GM12801 (cell line): ENCODE measurements around the gene RAB17.

Source experiments
- TF ChIP-seq, protein P1 (sequence below): IDR thresholded peaks from one replicate; pipeline ENCODE4 v1.5.1; 2011; ENCODE audit warnings: control low read depth; ENCODE audit not compliant: insufficient read length; ENCODE audit errors: extremely low read depth

The RAB17 gene

DNA sequence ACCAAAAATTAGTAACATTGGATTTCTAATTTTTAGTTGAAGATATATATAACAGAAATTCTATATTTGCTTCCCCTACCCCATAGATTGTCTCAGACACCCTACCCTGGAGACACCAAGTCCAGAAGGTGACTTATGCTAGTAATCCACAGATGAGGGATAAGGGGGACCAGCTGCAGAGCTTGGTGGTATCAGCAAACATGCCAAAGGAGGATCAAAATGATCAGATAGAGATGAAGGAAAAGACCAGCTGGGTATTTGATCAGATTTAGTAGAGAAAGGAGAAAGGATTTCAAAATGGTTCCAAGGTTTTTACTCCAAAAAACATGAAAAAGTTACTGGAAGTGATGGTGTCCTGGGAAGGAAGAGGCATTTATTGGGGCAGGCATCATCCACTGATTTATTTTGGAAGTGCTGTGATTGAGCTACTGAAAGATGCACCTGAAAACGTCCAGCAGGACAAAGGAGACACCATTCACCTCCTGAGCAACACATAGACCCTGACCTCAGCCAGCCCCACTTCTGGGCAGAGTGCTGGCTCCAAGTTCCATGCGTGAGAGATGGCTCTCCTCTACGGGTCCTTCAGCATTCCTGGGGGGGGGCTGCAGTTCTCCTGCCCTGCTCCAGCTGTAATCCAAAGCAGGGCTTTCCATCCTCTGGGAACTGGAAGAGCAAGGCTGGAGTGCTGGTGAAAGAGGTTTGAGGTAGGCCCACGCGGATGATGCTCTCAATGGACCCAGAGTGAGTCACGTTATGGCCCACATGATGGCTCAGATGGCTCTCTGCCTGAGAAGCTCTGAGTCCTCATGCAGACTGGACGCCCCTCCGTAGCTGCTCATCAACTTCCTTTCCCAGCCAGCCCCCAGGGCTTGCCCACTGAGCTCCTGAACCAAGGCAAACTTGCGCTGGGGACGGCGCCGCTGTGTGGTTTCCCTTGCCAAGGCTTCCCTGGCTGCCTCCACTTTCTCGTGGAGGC lies 33.2 kb upstream of the RAB17 start:
- TF ChIP-seq, protein P1, sequence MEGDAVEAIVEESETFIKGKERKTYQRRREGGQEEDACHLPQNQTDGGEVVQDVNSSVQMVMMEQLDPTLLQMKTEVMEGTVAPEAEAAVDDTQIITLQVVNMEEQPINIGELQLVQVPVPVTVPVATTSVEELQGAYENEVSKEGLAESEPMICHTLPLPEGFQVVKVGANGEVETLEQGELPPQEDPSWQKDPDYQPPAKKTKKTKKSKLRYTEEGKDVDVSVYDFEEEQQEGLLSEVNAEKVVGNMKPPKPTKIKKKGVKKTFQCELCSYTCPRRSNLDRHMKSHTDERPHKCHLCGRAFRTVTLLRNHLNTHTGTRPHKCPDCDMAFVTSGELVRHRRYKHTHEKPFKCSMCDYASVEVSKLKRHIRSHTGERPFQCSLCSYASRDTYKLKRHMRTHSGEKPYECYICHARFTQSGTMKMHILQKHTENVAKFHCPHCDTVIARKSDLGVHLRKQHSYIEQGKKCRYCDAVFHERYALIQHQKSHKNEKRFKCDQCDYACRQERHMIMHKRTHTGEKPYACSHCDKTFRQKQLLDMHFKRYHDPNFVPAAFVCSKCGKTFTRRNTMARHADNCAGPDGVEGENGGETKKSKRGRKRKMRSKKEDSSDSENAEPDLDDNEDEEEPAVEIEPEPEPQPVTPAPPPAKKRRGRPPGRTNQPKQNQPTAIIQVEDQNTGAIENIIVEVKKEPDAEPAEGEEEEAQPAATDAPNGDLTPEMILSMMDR = no peak

DNA sequence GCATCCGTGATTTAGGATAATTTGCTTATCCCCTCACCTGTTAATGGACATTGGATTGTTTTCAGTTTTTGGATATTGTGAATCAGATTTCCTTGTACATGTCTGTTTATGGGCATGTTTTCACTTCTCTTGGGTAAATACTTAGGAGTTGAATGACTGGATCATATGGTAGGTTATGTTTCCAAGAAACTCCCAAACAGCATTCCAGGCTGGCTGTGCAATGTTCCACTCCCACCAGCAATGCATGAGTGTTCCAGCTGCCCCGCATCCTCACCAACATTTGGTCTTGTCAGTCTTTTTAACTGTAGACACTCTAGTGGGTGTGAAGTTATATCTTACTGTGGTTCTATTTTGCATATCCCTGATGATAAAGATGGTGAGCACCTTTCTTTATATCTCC lies 27.9 kb upstream of the RAB17 start:
- TF ChIP-seq, protein P1 = no peak

DNA sequence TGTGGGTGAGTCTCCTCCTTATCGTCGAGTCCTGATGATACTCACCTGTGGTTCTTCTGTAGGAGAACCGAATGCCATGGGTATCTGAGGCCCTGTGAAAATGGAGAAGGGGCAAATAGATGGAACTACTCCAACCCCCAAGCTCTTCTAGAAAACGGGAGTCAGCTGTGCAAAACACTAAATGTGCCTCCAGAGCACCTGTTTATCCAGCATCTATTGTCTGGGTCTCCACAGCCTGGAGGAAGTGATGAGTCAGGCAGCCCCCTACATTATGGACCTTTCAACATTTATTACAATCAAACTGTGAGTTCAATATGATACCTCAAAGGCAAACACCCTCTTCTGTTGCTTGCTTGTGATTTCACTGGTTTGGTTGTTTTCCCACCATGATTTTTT lies 27.1 kb upstream of the RAB17 start:
- TF ChIP-seq, protein P1 = no peak

DNA sequence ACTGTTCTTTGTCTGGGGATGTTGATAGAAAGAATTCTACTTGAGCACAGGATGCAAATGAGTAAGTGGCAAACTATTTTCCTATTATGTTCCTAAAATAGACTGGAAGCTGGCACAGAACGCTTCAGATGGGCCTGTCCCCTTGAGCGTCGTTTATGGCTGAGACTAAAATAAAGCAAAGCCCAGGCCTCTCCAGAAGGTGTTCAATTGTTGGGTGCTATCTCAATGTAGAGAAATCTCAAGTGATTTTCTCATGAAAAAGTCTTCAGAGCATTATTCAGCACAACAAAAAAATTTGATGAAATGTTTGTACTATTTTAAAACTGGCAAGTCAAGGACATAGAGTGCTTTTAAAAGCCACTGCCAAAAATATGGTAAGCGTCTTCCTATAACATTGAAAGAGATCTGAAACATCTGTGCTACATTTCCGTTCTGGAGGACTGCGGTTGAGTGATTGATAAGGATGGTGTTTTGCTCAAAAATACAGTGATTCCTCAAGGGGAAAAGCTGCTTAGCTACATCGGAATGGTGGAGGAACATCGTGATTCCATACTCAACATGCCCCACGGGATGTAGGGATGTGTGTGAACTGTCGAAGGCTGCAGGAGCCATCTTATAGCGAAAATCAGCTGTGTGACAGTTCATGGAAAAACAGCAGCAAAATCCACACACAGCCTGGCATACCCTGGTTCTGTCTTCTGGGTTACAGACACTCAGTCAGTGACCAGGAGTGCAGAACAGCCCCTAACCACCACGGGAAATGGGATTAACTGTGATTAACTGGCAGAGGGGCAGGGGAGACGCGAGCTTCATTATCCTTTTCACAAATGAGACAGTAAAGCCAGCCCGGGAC lies 26.4 kb upstream of the RAB17 start:
- TF ChIP-seq, protein P1 = no peak

DNA sequence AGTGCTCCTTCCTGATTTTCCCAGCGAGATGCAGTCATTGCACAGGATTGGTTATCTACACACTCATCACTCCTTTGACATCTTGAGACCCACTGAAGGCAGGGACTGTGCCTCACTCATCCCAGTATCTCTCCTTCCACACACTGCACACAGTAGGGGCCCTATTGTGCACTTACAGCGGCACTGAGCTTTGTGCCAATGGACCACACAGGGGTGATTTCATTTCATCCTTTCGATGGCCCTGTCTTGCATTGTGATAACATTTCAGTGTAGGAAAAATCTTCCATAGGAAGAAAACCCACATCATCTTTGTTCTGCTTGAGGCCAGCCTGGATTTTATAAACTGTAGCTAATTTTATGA lies 25.8 kb upstream of the RAB17 start:
- TF ChIP-seq, protein P1 = no peak

DNA sequence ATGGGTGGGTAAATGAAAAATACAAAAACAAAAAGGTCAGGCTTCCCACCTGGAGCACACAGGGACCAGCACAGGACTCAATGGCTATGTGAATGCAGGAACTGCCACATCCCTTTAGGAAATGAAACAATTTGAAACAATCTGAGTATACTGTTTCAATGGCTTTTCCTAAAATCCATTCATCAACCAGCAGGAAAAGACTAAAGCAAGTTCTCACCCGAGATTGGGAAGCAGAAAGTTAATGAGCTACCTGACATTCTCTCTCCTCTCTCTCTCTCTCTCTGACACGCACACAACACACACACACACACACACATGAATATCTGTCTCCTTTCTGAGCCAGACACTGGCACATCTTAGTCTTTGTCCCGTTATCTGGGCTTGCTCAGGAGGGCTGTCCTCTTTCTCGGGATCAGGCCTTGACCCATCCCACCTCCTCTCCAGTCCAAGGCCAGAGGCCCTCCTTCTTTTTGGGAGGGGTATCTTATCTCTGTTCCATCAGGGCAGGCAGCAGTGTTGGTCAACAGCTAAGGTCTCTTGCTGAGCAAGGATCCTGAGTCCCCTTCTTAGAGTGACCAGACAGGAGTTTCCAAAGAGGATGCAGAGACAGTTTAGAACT lies 25.2 kb upstream of the RAB17 start:
- TF ChIP-seq, protein P1 = no peak
